Rectal smooth muscle tissue (tissue), 1 donor: ENCODE data around the gene MISP.

Experiments
- H3K27ac ChIP-seq: one replicate; pipeline ENCODE4 v1.7.0; 2013; ENCODE audit warnings: low read depth, low read length, inconsistent platforms
- H3K27me3 ChIP-seq: one replicate; pipeline ENCODE4 v1.7.0; 2013; ENCODE audit warnings: low read length; ENCODE audit not compliant: control insufficient read depth, insufficient read depth
- H3K36me3 ChIP-seq: one replicate; pipeline ENCODE4 v1.7.0; 2013; ENCODE audit warnings: low read length; ENCODE audit not compliant: control insufficient read depth, insufficient read depth
- H3K4me1 ChIP-seq: one replicate; pipeline ENCODE4 v1.7.0; 2013; ENCODE audit warnings: low read length; ENCODE audit not compliant: control insufficient read depth, insufficient read depth
- H3K4me3 ChIP-seq: one replicate; pipeline ENCODE4 v1.7.0; 2013; ENCODE audit warnings: low read length
- H3K9ac ChIP-seq: one replicate; pipeline ENCODE4 v1.7.0; 2013; ENCODE audit warnings: low read length

MISP gene

DNA sequence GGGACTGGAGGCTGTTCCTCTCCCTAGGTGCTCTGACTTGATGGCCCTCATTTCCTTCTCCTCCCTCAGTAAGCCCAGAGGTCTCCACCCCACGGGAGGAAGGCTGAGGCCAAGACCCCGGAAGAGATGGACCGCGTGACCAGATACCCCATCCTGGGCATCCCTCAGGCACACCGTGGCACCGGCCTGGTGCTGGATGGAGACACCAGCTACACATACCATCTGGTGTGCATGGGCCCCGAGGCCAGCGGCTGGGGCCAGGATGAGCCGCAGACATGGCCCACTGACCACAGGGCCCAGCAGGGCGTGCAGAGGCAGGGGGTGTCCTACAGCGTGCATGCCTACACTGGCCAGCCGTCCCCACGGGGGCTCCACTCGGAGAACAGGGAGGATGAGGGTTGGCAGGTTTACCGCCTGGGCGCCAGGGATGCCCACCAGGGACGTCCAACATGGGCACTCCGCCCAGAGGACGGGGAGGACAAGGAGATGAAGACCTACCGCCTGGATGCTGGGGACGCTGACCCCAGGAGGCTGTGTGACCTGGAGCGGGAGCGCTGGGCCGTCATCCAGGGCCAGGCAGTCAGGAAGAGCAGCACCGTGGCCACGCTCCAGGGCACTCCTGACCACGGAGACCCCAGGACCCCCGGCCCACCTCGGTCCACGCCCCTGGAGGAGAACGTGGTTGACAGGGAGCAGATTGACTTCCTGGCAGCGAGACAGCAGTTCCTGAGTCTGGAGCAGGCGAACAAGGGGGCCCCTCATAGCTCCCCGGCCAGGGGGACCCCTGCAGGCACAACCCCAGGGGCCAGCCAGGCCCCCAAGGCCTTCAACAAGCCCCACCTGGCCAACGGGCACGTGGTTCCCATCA lies 6.1 kb downstream of the MISP start:
- H3K36me3 ChIP-seq: peaks cover 5% of the 10 kb centered on the region
- no peak overlapping the region for H3K9ac ChIP-seq
- H3K27ac ChIP-seq: no peak overlapping the region

DNA sequence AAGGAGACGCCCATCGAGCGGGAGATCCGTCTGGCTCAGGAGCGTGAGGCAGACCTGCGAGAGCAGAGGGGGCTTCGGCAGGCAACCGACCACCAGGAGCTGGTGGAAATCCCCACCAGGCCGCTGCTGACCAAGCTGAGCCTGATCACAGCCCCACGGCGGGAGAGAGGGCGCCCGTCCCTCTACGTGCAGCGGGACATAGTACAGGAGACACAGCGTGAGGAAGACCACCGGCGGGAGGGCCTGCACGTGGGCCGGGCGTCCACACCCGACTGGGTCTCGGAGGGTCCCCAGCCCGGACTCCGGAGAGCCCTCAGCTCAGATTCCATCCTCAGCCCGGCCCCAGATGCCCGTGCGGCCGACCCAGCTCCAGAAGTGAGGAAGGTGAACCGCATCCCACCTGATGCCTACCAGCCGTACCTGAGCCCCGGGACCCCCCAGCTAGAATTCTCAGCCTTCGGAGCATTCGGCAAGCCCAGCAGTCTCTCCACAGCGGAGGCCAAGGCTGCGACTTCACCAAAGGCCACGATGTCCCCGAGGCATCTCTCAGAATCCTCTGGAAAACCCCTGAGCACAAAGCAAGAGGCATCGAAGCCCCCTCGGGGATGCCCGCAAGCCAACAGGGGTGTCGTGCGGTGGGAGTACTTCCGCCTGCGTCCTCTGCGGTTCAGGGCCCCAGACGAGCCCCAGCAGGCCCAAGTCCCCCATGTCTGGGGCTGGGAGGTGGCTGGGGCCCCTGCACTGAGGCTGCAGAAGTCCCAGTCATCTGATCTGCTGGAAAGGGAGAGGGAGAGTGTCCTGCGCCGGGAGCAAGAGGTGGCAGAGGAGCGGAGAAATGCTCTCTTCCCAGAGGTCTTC lies 7.1 kb downstream of the MISP start:
- Histone ChIP-seq H3K4me1 (no peaks in the 10 kb centered on the region), H3K9ac (no peak overlapping the region), H3K36me3 (peaks cover 5% of the 10 kb centered on the region), H3K27me3 (no peaks in the 10 kb centered on the region), H3K4me3 (no peak overlapping the region), H3K27ac (no peak overlapping the region)

More for the DNA sequence above, 6.1 kb downstream of the MISP start:
- H3K27me3 ChIP-seq: peaks cover under 1% of the 10 kb centered on the region
- H3K4me3 ChIP-seq: no peak overlapping the region
- H3K4me1 ChIP-seq: no peaks in the 10 kb centered on the region

DNA sequence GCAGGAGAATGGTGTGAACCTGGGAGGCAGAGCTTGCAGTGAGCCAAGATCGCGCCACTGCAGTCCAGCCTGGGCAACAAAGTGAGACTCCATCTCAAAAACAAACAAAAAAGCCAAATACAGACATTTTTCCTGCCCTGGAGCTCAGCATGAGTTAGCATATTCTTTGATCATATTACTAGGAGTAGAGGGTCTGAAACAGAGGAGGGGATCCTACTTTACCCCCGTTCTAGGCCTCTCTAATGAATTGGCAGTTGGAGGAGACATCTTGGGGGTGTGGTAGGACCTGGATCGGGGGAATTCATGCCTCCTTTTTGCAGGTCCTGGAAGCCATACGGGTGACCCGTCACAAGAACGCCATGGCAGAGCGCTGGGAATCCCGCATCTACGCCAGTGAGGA lies 12.3 kb downstream of the MISP start:
- Histone ChIP-seq H3K36me3 (peaks cover 6% of the 10 kb centered on the region), H3K27me3 (no peaks in the 10 kb centered on the region), H3K27ac (no peak overlapping the region)

DNA sequence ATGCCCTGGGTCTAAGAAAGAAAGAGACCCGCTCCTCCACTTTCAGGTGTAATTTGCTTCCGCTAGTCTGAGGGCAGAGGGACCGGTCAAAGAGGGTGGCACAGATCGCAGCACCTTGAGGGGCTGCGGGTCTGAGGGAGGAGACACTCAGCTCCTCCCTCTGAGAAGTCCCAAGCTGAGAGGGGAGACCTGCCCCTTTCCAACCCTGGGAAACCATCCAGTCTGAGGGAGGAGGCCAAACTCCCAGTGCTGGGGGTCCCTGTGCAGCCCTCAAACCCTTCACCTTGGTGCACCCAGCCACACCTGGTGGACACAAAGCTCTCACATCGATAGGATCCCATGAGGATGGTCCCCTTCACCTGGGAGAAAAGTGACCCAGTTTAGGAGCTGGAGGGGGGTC lies 13.0 kb downstream of the MISP start:
- no peaks in the 10 kb centered on the region for H3K4me1 ChIP-seq
- H3K27me3 ChIP-seq: no peaks in the 10 kb centered on the region
- H3K27ac ChIP-seq: no peak overlapping the region
- H3K36me3 ChIP-seq: peaks cover 6% of the 10 kb centered on the region
- H3K9ac ChIP-seq: no peak overlapping the region
- H3K4me3 ChIP-seq: no peak overlapping the region

More for the DNA sequence above, 12.3 kb downstream of the MISP start:
- Histone ChIP-seq H3K4me1 (no peaks in the 10 kb centered on the region), H3K4me3 (no peak overlapping the region), H3K9ac (no peak overlapping the region)

DNA sequence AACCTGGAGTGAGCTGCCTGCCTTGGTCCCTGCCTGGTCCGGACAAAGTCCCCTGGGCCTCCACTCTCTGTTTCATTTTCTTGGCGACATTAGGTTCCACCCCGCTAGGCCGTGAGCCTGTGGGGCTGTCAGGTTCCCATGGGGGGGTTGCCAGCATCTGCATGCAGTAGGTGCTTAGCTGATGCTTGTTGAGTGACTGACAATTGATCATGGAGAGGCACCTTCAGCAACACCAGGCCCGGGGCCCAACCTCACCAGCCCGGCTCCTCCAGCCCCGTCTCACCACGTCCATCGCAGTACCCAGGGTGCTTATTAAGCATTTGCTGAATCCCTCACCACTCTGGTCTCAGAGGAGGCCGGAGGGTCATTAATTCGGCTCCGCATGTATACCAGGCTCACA lies 13.4 kb downstream of the MISP start:
- H3K4me3 ChIP-seq: no peak overlapping the region
- H3K4me1 ChIP-seq: no peaks in the 10 kb centered on the region
- peaks cover 6% of the 10 kb centered on the region for H3K36me3 ChIP-seq
- no peaks in the 10 kb centered on the region for H3K27me3 ChIP-seq
- H3K27ac ChIP-seq: no peak overlapping the region
- no peak overlapping the region for H3K9ac ChIP-seq

DNA sequence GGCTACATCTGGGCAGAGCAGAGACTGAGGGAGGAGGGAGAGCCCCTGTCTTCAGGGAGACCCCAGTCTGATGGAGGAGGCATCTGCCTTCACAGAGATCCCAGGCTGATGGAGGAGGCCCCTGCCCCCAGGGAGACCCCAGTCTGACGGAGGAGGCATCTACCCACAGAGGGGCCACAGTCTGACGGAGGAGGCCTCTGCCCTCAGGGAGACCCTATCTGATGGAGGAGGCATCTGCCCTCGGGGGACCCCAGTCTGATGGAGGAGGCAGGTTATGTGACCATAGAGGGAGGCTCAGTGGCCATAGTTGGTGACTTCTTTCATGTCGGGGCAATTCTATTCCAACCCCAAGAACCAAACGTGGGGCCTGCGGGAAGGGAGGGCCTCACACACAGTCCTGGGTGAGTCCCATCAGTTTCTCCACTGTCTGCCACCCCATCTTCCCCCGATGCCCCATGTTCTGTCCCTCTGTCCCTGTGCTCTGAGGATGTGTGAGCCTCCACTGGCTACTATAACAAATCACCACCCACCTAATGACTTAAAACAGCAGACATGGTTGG lies 14.3 kb downstream of the MISP start:
- Histone ChIP-seq H3K4me3 (no peak overlapping the region), H3K27me3 (no peaks in the 10 kb centered on the region), H3K9ac (no peak overlapping the region), H3K36me3 (peaks cover 2% of the 10 kb centered on the region), H3K27ac (no peak overlapping the region), H3K4me1 (no peaks in the 10 kb centered on the region)

DNA sequence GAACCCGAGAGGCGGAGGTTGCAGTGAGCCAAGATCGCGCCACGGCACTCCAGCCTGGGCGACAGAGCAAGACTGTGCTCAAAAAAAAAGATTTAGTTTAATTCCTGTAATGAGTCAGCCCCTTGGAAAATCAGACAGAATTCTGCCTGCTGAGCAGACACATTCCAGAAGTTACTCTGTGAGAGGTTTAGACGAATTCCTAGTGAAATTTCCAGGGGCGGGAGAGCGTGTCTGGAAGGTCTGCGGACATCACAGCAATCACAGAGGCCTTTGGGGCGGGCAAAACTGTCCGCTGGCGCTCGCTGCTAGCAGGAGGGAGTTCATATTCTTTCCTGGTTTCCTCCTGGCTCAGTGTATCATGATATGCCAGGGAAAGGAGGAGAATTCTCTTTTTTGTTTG lies 17.5 kb downstream of the MISP start:
- H3K9ac ChIP-seq: no peak overlapping the region
- H3K27me3 ChIP-seq: no peaks in the 10 kb centered on the region
- H3K4me3 ChIP-seq: no peak overlapping the region
- H3K27ac ChIP-seq: no peak overlapping the region
- no peaks in the 10 kb centered on the region for H3K4me1 ChIP-seq
- H3K36me3 ChIP-seq: no peaks in the 10 kb centered on the region

DNA sequence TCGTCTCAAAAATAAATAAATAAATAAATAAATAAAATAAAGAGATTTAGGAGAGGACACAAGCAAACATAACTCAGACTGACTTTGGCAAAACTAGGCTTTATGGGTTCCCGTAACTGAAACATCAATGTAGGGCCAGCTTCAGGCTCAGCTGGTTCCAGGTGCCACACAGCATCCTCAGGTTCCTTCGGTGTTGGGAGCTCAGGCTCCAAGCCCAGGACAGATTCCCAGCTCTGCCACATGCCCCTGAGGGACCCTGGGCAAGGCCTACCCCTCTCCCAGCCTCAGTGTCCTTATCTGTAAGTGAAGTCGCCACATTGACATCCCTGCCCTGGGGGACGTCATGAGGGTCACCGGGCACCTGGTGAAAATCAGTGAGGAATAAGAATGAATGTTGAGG lies 18.7 kb downstream of the MISP start:
- H3K9ac ChIP-seq: no peak overlapping the region
- H3K36me3 ChIP-seq: no peaks in the 10 kb centered on the region
- H3K27me3 ChIP-seq: no peaks in the 10 kb centered on the region
- H3K4me3 ChIP-seq: no peak overlapping the region
- H3K27ac ChIP-seq: no peak overlapping the region
- no peaks in the 10 kb centered on the region for H3K4me1 ChIP-seq

DNA sequence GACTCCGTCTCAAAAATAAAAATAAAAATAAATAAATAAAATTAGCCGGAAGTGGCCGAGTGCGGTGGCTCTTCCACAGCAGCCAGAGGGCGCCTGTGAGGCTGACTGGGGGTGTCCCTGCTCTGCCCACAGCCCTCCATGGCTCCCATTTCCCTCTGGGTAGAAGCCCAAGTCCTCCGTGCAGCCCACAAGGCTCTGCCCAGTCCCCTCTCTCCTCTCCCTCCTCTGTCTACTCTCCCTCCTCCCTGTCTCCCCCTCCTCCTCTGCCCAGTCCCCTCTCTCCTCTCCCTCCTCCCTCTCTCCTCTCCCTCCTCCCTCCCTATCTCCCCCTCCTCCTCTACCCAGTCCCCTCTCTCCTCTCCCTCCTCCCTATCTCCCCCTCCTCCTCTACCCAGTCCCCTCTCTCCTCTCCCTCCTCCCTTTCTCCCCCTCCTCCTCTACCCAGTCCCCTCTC lies 20.4 kb downstream of the MISP start:
- Histone ChIP-seq H3K27ac (no peak overlapping the region), H3K4me3 (no peak overlapping the region), H3K27me3 (no peaks in the 10 kb centered on the region), H3K4me1 (no peaks in the 10 kb centered on the region), H3K36me3 (no peaks in the 10 kb centered on the region), H3K9ac (no peak overlapping the region)

DNA sequence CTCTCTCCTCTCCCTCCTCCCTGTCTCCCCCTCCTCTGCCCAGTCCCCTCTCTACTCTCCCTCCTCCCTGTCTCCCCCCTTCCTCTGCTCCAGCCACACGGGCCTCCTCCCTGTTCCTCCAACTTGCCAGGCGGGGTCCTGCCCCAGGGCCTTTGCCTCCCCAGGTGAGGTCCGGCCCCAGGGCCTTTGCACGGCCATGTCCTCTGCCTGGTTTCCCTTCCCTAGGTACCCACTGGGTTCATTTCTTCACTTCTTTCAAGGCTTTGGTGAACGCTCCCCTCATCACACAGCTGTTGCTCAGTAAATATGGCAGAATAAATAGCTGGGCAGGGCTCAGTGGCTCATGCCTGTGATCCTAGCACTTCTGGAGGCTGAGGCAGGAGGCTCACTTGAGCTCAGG lies 21.2 kb downstream of the MISP start:
- no peaks in the 10 kb centered on the region for H3K36me3 ChIP-seq
- H3K9ac ChIP-seq: no peak overlapping the region
- no peaks in the 10 kb centered on the region for H3K27me3 ChIP-seq
- no peak overlapping the region for H3K4me3 ChIP-seq
- no peaks in the 10 kb centered on the region for H3K4me1 ChIP-seq
- no peak overlapping the region for H3K27ac ChIP-seq

DNA sequence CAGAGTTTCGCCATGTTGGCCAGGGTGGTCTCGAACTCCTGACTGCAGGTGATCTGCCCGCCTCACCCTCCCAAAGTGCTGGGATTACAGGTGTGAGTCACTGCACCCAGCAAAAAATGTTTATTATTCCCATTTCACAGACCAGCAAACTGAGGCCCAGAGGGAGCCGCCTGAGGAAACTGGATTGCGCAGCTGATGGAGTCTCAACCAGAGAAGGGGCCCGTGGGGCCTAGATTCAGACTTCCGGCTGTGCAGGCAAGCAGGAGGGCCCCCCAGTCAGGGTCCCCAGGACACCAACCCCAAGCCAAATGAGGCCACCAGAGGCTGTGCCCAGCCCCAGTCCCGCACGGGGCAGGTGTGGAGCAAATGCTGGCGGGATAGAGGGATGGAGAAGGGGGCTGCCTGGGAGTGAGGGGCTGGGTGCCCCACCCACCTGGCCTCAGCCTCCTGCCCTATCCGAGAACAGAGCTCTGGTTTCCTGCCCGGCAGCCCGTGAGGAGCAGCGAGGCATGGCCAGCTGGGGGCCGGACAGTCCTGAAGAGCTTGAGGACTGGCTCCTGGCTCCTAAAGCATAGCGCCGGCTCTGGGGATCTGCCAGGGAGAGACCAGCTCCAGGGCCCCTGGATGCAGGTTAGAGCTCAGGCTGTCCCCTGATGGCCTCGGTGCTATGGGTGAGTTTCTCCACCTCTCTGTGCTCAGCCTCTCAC lies 22.0 kb downstream of the MISP start:
- Histone ChIP-seq H3K9ac (no peak overlapping the region), H3K27ac (no peak overlapping the region), H3K27me3 (no peaks in the 10 kb centered on the region), H3K36me3 (no peaks in the 10 kb centered on the region), H3K4me3 (no peak overlapping the region), H3K4me1 (no peaks in the 10 kb centered on the region)

DNA sequence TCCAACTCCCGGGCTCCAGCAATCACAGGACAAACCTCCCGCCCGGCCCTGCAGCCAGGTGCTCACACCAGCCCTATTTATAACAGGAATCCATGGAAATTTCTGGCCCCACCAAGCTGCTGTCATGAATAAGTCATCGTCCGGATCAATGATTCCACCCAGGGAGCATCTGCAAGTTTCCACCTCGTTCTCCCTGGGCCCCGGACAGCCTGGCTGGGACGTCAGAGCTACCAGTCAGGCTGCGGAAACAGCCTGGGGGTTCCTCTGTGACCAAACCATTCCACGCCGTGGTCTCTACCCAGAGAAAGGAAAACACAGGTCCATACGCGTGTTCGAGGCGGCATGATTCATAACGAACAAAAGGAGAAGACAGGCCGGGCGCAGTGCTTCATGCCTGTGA lies 25.6 kb downstream of the MISP start:
- H3K36me3 ChIP-seq: no peaks in the 10 kb centered on the region
- no peaks in the 10 kb centered on the region for H3K27me3 ChIP-seq
- no peak overlapping the region for H3K27ac ChIP-seq
- H3K4me3 ChIP-seq: no peak overlapping the region
- no peak overlapping the region for H3K9ac ChIP-seq
- no peaks in the 10 kb centered on the region for H3K4me1 ChIP-seq
